H9 (cell line): ENCODE results near the gene RAB39B. TPM values are rescaled to one million over a fixed set of nuclear protein-coding genes. Genes with fewer than 3 reads are reported as not detected.

Source experiments
- DNase-seq: peaks from one replicate; pipeline ENCODE4 v3.0.0-alpha.2; 2017
- H2AFZ ChIP-seq: one replicate; pipeline ENCODE4 v1.6.1; 2013; ENCODE audit warnings: mild to moderate bottlenecking, low read length, control low read depth, moderate library complexity
- H2AK5ac ChIP-seq: 2 replicates; pipeline ENCODE4 v1.6.1; 2013; ENCODE audit warnings: low read length, control low read depth, mixed read lengths; ENCODE audit not compliant: insufficient read length
- H2BK120ac ChIP-seq: one replicate; pipeline ENCODE4 v1.6.1; 2013; ENCODE audit warnings: low read depth, mild to moderate bottlenecking, low read length, control low read depth, inconsistent platforms; ENCODE audit not compliant: poor library complexity, severe bottlenecking
- H2BK12ac ChIP-seq: 2 replicates; pipeline ENCODE4 v1.6.1; 2013; ENCODE audit warnings: low read length, control low read depth, mixed read lengths, low read depth; ENCODE audit not compliant: insufficient read length
- H2BK15ac ChIP-seq: 2 replicates; pipeline ENCODE4 v1.6.1; 2013; ENCODE audit warnings: low read depth, low read length, control low read depth
- H2BK20ac ChIP-seq: one replicate; pipeline ENCODE4 v1.6.1; 2013; ENCODE audit warnings: low read depth, mild to moderate bottlenecking, low read length, control low read depth, inconsistent platforms; ENCODE audit not compliant: poor library complexity, severe bottlenecking
- H2BK5ac ChIP-seq: 2 replicates; pipeline ENCODE4 v1.6.1; 2013; ENCODE audit warnings: low read length, control low read depth, mixed read lengths; ENCODE audit not compliant: insufficient read length
- H3K14ac ChIP-seq: 2 replicates; pipeline ENCODE4 v1.6.1; 2013; ENCODE audit warnings: low read length, control low read depth; ENCODE audit not compliant: insufficient read depth
- H3K18ac ChIP-seq: 2 replicates; pipeline ENCODE4 v1.6.1; 2013; ENCODE audit warnings: low read depth, mild to moderate bottlenecking, mixed read lengths, low read length, control low read depth; ENCODE audit not compliant: insufficient read length
- H3K23ac ChIP-seq: 2 replicates; pipeline ENCODE4 v1.6.1; 2013; ENCODE audit warnings: low read length, control low read depth, mixed read lengths, low read depth; ENCODE audit not compliant: insufficient read length
- H3K23me2 ChIP-seq: 2 replicates; pipeline ENCODE4 v1.6.1; 2013; ENCODE audit warnings: low read depth, mild to moderate bottlenecking, mixed read lengths, low read length, control low read depth; ENCODE audit not compliant: insufficient read length, poor library complexity, severe bottlenecking
- H3K27ac ChIP-seq: 2 replicates; pipeline ENCODE4 v1.5.1; 2013; ENCODE audit warnings: low read length, control low read depth, mixed read lengths, low read depth; ENCODE audit not compliant: insufficient read length
- H3K27me3 ChIP-seq: 2 replicates; pipeline ENCODE4 v1.6.1; 2013; ENCODE audit warnings: low read length, control low read depth, inconsistent platforms; ENCODE audit not compliant: insufficient read depth
- H3K4ac ChIP-seq: 2 replicates; pipeline ENCODE4 v1.6.1; 2013; ENCODE audit warnings: low read depth, mild to moderate bottlenecking, control low read depth, inconsistent platforms, low read length, moderate library complexity
- H3K4me1 ChIP-seq: 2 replicates; pipeline ENCODE4 v1.6.1; 2013; ENCODE audit warnings: low read length, control low read depth, inconsistent platforms; ENCODE audit not compliant: insufficient read depth
- H3K4me2 ChIP-seq: 2 replicates; pipeline ENCODE4 v1.6.1; 2013; ENCODE audit warnings: low read length, control low read depth, mixed read lengths; ENCODE audit not compliant: insufficient read length, insufficient read depth
- H3K56ac ChIP-seq: 2 replicates; pipeline ENCODE4 v1.6.1; 2013; ENCODE audit warnings: low read depth, mild to moderate bottlenecking, mixed read lengths, low read length, control low read depth; ENCODE audit not compliant: insufficient read length
- H3K79me1 ChIP-seq: 2 replicates; pipeline ENCODE4 v1.6.1; 2013; ENCODE audit warnings: low read depth, mild to moderate bottlenecking, moderate library complexity, low read length, control low read depth, inconsistent platforms; ENCODE audit not compliant: insufficient read depth, poor library complexity, severe bottlenecking
- H3K79me2 ChIP-seq: 2 replicates; pipeline ENCODE4 v1.6.1; 2013; ENCODE audit warnings: low read length, control low read depth, inconsistent platforms; ENCODE audit not compliant: insufficient read depth
- H3K9ac ChIP-seq: 2 replicates; pipeline ENCODE4 v1.6.1; 2013; ENCODE audit warnings: low read length, control low read depth, mixed read lengths; ENCODE audit not compliant: insufficient read length; ENCODE audit errors: extremely low read depth
- H3K9me3 ChIP-seq: one replicate; pipeline ENCODE4 v1.6.1; 2013; ENCODE audit warnings: low read depth, low read length, inconsistent platforms; ENCODE audit not compliant: control insufficient read depth
- H3T11ph ChIP-seq: one replicate; pipeline ENCODE4 v1.6.1; 2013; ENCODE audit warnings: mild to moderate bottlenecking, low read length, control low read depth, inconsistent platforms
- H4K20me1 ChIP-seq: one replicate; pipeline ENCODE4 v1.6.1; 2013; ENCODE audit not compliant: control insufficient read depth, insufficient read length, insufficient read depth
- H4K5ac ChIP-seq: 2 replicates; pipeline ENCODE4 v1.6.1; 2013; ENCODE audit warnings: low read depth, mild to moderate bottlenecking, mixed read lengths, low read length, control low read depth; ENCODE audit not compliant: insufficient read length
- H4K8ac ChIP-seq: replicated peaks from 2 replicates; pipeline ENCODE4 v1.6.1; 2013; ENCODE audit warnings: low read length, control low read depth, mixed read lengths, low read depth; ENCODE audit not compliant: insufficient read length
- H4K91ac ChIP-seq: 2 replicates; pipeline ENCODE4 v1.6.1; 2013; ENCODE audit warnings: low read depth, mild to moderate bottlenecking, moderate library complexity, mixed read lengths, low read length, control low read depth; ENCODE audit not compliant: insufficient read length
- H3K27ac Mint-ChIP-seq, 3 experiments: 2 replicates in 2 of 3; 3 replicates in 1 of 3; pipeline ENCODE4 v1.8.0; 2020 to 2021; ENCODE audit warnings: mixed read lengths in 3 of 3, mild to moderate bottlenecking in 1 of 3, moderate library complexity in 1 of 3
- H3K27me3 Mint-ChIP-seq: 2 replicates; pipeline ENCODE4 v1.8.0; 2021; ENCODE audit warnings: low read depth, mild to moderate bottlenecking, moderate library complexity, mixed read lengths
- H3K36me3 Mint-ChIP-seq, 3 experiments: 2 replicates in 2 of 3; 3 replicates in 1 of 3; pipeline ENCODE4 v1.8.0; 2020 to 2021; ENCODE audit warnings: low read depth in 3 of 3, mixed read lengths in 3 of 3; ENCODE audit not compliant: insufficient read depth in 1 of 3
- H3K4me1 Mint-ChIP-seq, 2 experiments: 2 replicates each; pipeline ENCODE4 v1.8.0; 2020; ENCODE audit warnings: mixed read lengths in 2 of 2
- H3K4me3 Mint-ChIP-seq, 2 experiments: 2 replicates in 1 of 2; 3 replicates in 1 of 2; pipeline ENCODE4 v1.8.0; 2020 to 2021; ENCODE audit warnings: mild to moderate bottlenecking in 2 of 2, mixed read lengths in 2 of 2, moderate library complexity in 1 of 2
- H3K9me3 Mint-ChIP-seq, 2 experiments: 2 replicates in 1 of 2; 3 replicates in 1 of 2; pipeline ENCODE4 v1.8.0; 2020; ENCODE audit warnings: mild to moderate bottlenecking in 2 of 2, mixed read lengths in 2 of 2, moderate library complexity in 1 of 2
- total RNA-seq: library from RNA; stranded (reverse); gene quantifications from 2 replicates; pipeline ENCODE4 v1.2.1, GENCODE V29; 2021
- TF ChIP-seq, protein P1 (sequence below): fragments of 200-600 bp; sonication (generic); conservative IDR thresholded peaks from 3 replicates; pipeline ENCODE4 v1.8.0; 2021; ENCODE audit warnings: antibody characterized with exemption, mild to moderate bottlenecking

The RAB39B gene
- total RNA-seq, 1 experiment from 2014 or later = 7.2 TPM

DNA sequence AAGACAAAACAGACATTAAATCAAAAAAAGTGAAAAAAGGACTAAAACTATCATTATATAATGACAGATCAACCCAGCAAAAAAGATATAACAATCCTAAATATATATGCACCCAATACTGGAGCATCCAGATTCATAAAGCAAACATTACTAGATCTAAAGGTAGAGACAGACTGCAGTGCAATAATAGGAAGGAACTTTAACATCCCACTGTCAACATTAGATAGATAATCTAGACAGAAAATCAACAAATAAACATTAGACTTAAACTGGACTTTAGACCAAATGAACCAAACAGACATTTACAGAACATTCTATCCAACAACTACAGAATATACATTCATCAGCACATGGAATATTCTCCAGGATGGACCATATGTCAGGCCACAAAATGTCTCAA, 29.5 kb upstream of the RAB39B start:
- peaks cover 70 to 81% of the 10 kb centered on the region in 2 experiments for H3K9me3 Mint-ChIP-seq
- Histone ChIP-seq H3K4ac (no peak overlapping the region), H3K27ac (no peak overlapping the region), H2AFZ (no peak overlapping the region), H3K23me2 (no peaks in the 10 kb centered on the region), H2BK12ac (no peak overlapping the region), H3K79me2 (no peaks in the 10 kb centered on the region), H3K14ac (no peak overlapping the region), H4K20me1 (no peaks in the 10 kb centered on the region), H3K9me3 (no peaks in the 10 kb centered on the region), H3K56ac (no peak overlapping the region), H2BK120ac (no peak overlapping the region), H3K27me3 (no peaks in the 10 kb centered on the region), H2BK15ac (no peak overlapping the region), H4K5ac (no peak overlapping the region), H2BK5ac (no peak overlapping the region), H3K18ac (no peak overlapping the region), H3K4me1 (no peaks in the 10 kb centered on the region), H3K9ac (no peak overlapping the region), H3T11ph (no peak overlapping the region), H4K91ac (no peak overlapping the region), H4K8ac (no peak overlapping the region), H3K23ac (no peak overlapping the region), H3K79me1 (no peaks in the 10 kb centered on the region), H2BK20ac (no peak overlapping the region), H2AK5ac (no peak overlapping the region), H3K4me2 (no peak overlapping the region)
- TF ChIP-seq, protein P1, sequence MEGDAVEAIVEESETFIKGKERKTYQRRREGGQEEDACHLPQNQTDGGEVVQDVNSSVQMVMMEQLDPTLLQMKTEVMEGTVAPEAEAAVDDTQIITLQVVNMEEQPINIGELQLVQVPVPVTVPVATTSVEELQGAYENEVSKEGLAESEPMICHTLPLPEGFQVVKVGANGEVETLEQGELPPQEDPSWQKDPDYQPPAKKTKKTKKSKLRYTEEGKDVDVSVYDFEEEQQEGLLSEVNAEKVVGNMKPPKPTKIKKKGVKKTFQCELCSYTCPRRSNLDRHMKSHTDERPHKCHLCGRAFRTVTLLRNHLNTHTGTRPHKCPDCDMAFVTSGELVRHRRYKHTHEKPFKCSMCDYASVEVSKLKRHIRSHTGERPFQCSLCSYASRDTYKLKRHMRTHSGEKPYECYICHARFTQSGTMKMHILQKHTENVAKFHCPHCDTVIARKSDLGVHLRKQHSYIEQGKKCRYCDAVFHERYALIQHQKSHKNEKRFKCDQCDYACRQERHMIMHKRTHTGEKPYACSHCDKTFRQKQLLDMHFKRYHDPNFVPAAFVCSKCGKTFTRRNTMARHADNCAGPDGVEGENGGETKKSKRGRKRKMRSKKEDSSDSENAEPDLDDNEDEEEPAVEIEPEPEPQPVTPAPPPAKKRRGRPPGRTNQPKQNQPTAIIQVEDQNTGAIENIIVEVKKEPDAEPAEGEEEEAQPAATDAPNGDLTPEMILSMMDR = no peak
- no peak overlapping the region for H3K4me3 Mint-ChIP-seq
- no peaks in the 10 kb centered on the region for H3K4me1 Mint-ChIP-seq
- no peaks in the 10 kb centered on the region for H3K27me3 Mint-ChIP-seq
- peaks cover 0 to 5% (median 0%) of the 10 kb centered on the region in 3 experiments; a peak in 2 of 7 replicates for H3K36me3 Mint-ChIP-seq
- no peak overlapping the region for H3K27ac Mint-ChIP-seq
- DNase-seq = no peak
